T follicular helper cell (primary cell): Measurements from ENCODE around the gene PTPRN2.

ENCODE experiments used
- DNase-seq: peaks from one replicate; pipeline ENCODE4 v3.0.0-alpha.2; 2020; ENCODE audit warnings: low read depth

Gene PTPRN2

GRCh38 chr7:158401295-158401694 lies 186.3 kb downstream of the PTPRN2 start:
- no peak for DNase-seq

- no peak for DNase-seq
Measured at GRCh38 chr7:158400601-158401225, 186.9 kb downstream of the PTPRN2 start.

- DNase-seq = no peak
Measured at GRCh38 chr7:158399762-158400161, 187.9 kb downstream of the PTPRN2 start.

GRCh38 chr7:158398750-158399149 lies 188.9 kb downstream of the PTPRN2 start:
- DNase-seq = no peak

- DNase-seq = no peak
Measured at GRCh38 chr7:158397885-158398284, 189.7 kb downstream of the PTPRN2 start.

GRCh38 chr7:158396982-158397862 lies 190.4 kb downstream of the PTPRN2 start:
- no peak for DNase-seq

GRCh38 chr7:158396301-158396905 lies 191.2 kb downstream of the PTPRN2 start:
- DNase-seq = no peak

GRCh38 chr7:158395780-158396278 lies 191.8 kb downstream of the PTPRN2 start:
- DNase-seq = no peak

GRCh38 chr7:158395349-158395748 lies 192.3 kb downstream of the PTPRN2 start:
- DNase-seq = no peak

GRCh38 chr7:158394936-158395335 lies 192.7 kb downstream of the PTPRN2 start:
- peak; percentile 7 for DNase-seq

GRCh38 chr7:158393926-158394625 lies 193.5 kb downstream of the PTPRN2 start:
- DNase-seq = no peak

- no peak for DNase-seq
Measured at GRCh38 chr7:158392251-158392650, 195.4 kb downstream of the PTPRN2 start.

- no peak for DNase-seq
Measured at GRCh38 chr7:158391541-158391940, 196.1 kb downstream of the PTPRN2 start.

GRCh38 chr7:158391141-158391540 lies 196.5 kb downstream of the PTPRN2 start:
- DNase-seq = no peak

- DNase-seq = no peak
Measured at GRCh38 chr7:158390460-158390859, 197.2 kb downstream of the PTPRN2 start.

- no peak for DNase-seq
Measured at GRCh38 chr7:158389514-158390425, 197.9 kb downstream of the PTPRN2 start.

GRCh38 chr7:158388928-158389327 lies 198.7 kb downstream of the PTPRN2 start:
- DNase-seq = no peak

- DNase-seq = no peak
Measured at GRCh38 chr7:158388072-158388471, 199.6 kb downstream of the PTPRN2 start.

GRCh38 chr7:158387546-158387891 lies 200.1 kb downstream of the PTPRN2 start:
- DNase-seq = no peak

- no peak for DNase-seq
Measured at GRCh38 chr7:158386866-158387545, 200.6 kb downstream of the PTPRN2 start.

- no peak for DNase-seq
Measured at GRCh38 chr7:158386355-158386618, 201.3 kb downstream of the PTPRN2 start.
